Breast epithelium (tissue), 3 donors: Measurements from ENCODE around the gene SNRNP25.

Experiments used
- POLR2A ChIP-seq: fragments of 450-650 bp; IDR thresholded peaks from one replicate; pipeline ENCODE4 v1.6.1; 2016; ENCODE audit warnings: antibody characterized with exemption, mild to moderate bottlenecking, moderate library complexity
- POLR2AphosphoS5 ChIP-seq, 3 donors: sonication (generic); formaldehyde crosslinking; IDR thresholded peaks; one replicate each; pipeline ENCODE4 v1.6.1; 2017; ENCODE audit warnings: antibody characterized with exemption in 3 of 3
- TF ChIP-seq, protein P1 (sequence below), 3 donors: fragments of 450-650 bp; IDR thresholded peaks; one replicate each; pipeline ENCODE4 v1.5.1; 2016 to 2017; ENCODE audit warnings: antibody characterized with exemption in 3 of 3, mild to moderate bottlenecking in 3 of 3, moderate library complexity in 3 of 3

DNA sequence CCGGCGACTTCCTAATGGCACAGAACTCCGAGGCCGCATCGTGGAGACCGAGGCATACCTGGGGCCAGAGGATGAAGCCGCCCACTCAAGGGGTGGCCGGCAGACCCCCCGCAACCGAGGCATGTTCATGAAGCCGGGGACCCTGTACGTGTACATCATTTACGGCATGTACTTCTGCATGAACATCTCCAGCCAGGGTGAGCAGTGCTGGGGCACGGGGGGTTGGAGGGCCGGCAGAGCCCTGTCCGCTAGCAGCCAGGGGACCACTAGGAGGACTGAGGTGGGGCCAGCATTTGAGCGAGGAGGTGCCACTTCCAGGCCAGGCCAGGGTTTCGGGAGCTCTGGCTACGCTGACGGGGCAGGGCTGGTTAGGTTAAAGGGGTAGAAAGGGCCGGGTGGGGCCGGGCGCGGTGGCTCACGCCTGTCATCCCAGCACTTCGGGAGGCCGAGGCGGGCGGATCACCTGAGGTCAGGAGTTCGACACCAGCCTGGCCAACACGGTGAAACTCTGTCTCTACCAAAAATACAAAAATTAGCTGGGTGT, 29.5 kb downstream of the SNRNP25 start:
- TF ChIP-seq, protein P1, sequence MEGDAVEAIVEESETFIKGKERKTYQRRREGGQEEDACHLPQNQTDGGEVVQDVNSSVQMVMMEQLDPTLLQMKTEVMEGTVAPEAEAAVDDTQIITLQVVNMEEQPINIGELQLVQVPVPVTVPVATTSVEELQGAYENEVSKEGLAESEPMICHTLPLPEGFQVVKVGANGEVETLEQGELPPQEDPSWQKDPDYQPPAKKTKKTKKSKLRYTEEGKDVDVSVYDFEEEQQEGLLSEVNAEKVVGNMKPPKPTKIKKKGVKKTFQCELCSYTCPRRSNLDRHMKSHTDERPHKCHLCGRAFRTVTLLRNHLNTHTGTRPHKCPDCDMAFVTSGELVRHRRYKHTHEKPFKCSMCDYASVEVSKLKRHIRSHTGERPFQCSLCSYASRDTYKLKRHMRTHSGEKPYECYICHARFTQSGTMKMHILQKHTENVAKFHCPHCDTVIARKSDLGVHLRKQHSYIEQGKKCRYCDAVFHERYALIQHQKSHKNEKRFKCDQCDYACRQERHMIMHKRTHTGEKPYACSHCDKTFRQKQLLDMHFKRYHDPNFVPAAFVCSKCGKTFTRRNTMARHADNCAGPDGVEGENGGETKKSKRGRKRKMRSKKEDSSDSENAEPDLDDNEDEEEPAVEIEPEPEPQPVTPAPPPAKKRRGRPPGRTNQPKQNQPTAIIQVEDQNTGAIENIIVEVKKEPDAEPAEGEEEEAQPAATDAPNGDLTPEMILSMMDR (IDR thresholded peaks at IDR 0.05) = no peak
- TF ChIP-seq POLR2AphosphoS5 (IDR thresholded peaks at IDR 0.05) (no peak), POLR2A (no peak)
